DND-41 (cell line): ENCODE data around the gene C2CD2.

ENCODE experiments used
- ATAC-seq: fragments of 200-7000 bp; cut with Tn5 transposase; 3 replicates; pipeline ENCODE4 v1.9.1; 2021; ENCODE audit warnings: low read depth; ENCODE audit not compliant: insufficient read depth
- DNase-seq: peaks from one replicate; pipeline ENCODE4 v3.0.0-alpha.2; 2020
- H2AFZ ChIP-seq: 2 replicates; pipeline ENCODE4 v1.6.0; 2012; ENCODE audit warnings: low read depth, low read length
- H3K27ac ChIP-seq: 2 replicates; pipeline ENCODE4 v1.5.1; 2012; ENCODE audit warnings: low read length, inconsistent platforms
- H3K27me3 ChIP-seq: fragments of 200-600 bp; sonication (generic); 2 replicates; pipeline ENCODE4 v1.6.0; 2012; ENCODE audit warnings: low read length, mild to moderate bottlenecking, inconsistent platforms; ENCODE audit not compliant: insufficient read depth, poor library complexity
- H3K36me3 ChIP-seq: 2 replicates; pipeline ENCODE4 v1.5.1; 2012; ENCODE audit warnings: low read length, inconsistent platforms; ENCODE audit not compliant: insufficient read depth
- H3K4me1 ChIP-seq: 2 replicates; pipeline ENCODE4 v1.5.1; 2012; ENCODE audit warnings: mild to moderate bottlenecking, low read length; ENCODE audit not compliant: insufficient read depth
- H3K4me2 ChIP-seq: 2 replicates; pipeline ENCODE4 v1.6.0; 2012; ENCODE audit warnings: mild to moderate bottlenecking, moderate library complexity, low read length, inconsistent platforms; ENCODE audit not compliant: insufficient read depth
- H3K4me3 ChIP-seq, 2 experiments: fragments of 200-600 bp in 1 of 2; shearing (Covaris generic) in 1 of 2; 2 replicates each; pipeline ENCODE4 v1.5.1; 2012 to 2016; ENCODE audit warnings: inconsistent platforms in 2 of 2, low read length in 2 of 2, mild to moderate bottlenecking in 2 of 2, low read depth in 1 of 2, moderate library complexity in 1 of 2
- H3K79me2 ChIP-seq: 2 replicates; pipeline ENCODE4 v1.6.0; 2012; ENCODE audit warnings: low read length, inconsistent platforms; ENCODE audit not compliant: insufficient read depth
- H3K9ac ChIP-seq: 2 replicates; pipeline ENCODE4 v1.6.0; 2012; ENCODE audit warnings: low read depth, mild to moderate bottlenecking, inconsistent platforms, low read length, moderate library complexity
- H3K9me3 ChIP-seq: 2 replicates; pipeline ENCODE4 v1.5.1; 2012; ENCODE audit warnings: low read length, moderate library complexity, mild to moderate bottlenecking, inconsistent platforms; ENCODE audit not compliant: insufficient read depth, severe bottlenecking
- H4K20me1 ChIP-seq: 2 replicates; pipeline ENCODE4 v1.6.0; 2012; ENCODE audit warnings: low read length; ENCODE audit not compliant: insufficient read depth
- EZH2 ChIP-seq: IDR thresholded peaks from 3 replicates; pipeline ENCODE4 v1.6.1; 2012; ENCODE audit warnings: borderline replicate concordance, low read depth, mild to moderate bottlenecking, moderate library complexity, low read length, inconsistent platforms; ENCODE audit not compliant: severe bottlenecking
- TF ChIP-seq, protein P1 (sequence below): IDR thresholded peaks from 2 replicates; pipeline ENCODE4 v1.5.1; 2012; ENCODE audit warnings: borderline replicate concordance, low read length, moderate library complexity, mild to moderate bottlenecking; ENCODE audit not compliant: poor library complexity, severe bottlenecking; ENCODE audit errors: extremely low read depth

Gene C2CD2

DNA sequence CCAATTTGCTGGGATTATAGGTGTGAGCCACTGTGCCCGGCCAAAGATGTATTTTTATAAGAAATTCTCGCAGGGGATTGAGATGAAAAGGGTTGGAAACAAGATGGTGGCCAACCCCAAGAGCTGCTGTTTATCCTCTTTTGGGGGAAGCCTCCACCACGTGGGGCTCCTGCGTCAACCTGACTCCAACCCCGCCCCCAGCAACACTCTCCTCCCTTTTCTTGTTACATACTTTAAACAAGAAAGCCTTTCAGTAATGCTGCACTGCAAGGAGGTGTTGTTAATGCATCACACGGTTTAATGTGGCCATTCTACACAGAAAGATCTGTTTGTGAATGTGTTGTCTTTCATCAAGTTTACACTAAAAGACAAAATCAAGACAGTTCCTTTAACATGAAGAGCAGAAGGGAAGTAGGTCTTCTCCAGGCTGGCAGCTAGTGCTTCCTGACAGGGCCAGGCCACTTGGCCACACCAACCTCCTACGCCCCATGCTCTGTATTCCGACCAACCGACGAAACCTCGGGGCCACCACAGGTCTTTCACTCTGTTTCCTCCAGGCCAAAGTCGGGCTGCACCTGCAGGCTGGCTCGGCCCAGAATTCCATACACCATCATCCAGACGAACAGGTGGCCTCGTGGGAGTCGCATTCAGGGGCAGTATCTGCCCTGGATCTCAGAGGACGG lies 25.9 kb downstream of the C2CD2 start:
- H2AFZ ChIP-seq = peak overlapping the region; percentile 23; the same call in 1 of the 2 replicates
- no peaks in the 10 kb centered on the region for H3K9me3 ChIP-seq
- ATAC-seq (no peak), DNase-seq (no peak)
- H3K79me2 ChIP-seq = peaks cover 18% of the 10 kb centered on the region
- H3K36me3 ChIP-seq = no peaks in the 10 kb centered on the region
- no peak overlapping the region for H3K9ac ChIP-seq
- H3K27me3 ChIP-seq = no peaks in the 10 kb centered on the region
- no peak overlapping the region for H3K4me2 ChIP-seq
- peak overlapping the region; percentile 92; the same call in 1 of the 2 replicates for H3K27ac ChIP-seq
- no peaks in the 10 kb centered on the region for H4K20me1 ChIP-seq
- TF ChIP-seq, protein P1, sequence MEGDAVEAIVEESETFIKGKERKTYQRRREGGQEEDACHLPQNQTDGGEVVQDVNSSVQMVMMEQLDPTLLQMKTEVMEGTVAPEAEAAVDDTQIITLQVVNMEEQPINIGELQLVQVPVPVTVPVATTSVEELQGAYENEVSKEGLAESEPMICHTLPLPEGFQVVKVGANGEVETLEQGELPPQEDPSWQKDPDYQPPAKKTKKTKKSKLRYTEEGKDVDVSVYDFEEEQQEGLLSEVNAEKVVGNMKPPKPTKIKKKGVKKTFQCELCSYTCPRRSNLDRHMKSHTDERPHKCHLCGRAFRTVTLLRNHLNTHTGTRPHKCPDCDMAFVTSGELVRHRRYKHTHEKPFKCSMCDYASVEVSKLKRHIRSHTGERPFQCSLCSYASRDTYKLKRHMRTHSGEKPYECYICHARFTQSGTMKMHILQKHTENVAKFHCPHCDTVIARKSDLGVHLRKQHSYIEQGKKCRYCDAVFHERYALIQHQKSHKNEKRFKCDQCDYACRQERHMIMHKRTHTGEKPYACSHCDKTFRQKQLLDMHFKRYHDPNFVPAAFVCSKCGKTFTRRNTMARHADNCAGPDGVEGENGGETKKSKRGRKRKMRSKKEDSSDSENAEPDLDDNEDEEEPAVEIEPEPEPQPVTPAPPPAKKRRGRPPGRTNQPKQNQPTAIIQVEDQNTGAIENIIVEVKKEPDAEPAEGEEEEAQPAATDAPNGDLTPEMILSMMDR = no peak
- no peak for TF ChIP-seq EZH2
- H3K4me1 ChIP-seq = peaks cover 54% of the 10 kb centered on the region
- H3K4me3 ChIP-seq = no peak overlapping the region

DNA sequence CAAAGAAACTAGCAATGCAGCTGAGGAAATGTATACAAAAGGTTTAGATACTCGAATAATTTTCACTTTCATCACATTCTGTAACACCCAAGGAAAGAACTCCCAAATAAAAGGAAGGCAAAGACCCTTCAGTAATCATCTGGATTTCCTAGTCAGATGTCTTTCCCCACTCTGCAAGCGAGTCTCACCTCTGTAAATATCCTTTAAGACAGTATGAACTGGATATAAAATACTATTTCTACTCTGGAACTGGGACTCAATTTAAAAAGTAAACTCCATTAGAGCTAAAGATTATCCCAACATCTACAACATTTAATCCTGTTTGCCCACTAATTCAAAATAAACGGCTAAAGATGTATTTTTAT lies 27.0 kb downstream of the C2CD2 start:
- peak overlapping the region; percentile 70 for H3K4me2 ChIP-seq
- peak overlapping the region; percentile 20 to 59 for H3K4me3 ChIP-seq
- peaks cover 54% of the 10 kb centered on the region for H3K4me1 ChIP-seq
- TF ChIP-seq EZH2 = no peak
- TF ChIP-seq, protein P1 = no peak
- H3K36me3 ChIP-seq = no peaks in the 10 kb centered on the region
- peak overlapping the region; percentile 84 for H2AFZ ChIP-seq
- no peaks in the 10 kb centered on the region for H3K9me3 ChIP-seq
- no peak for DNase-seq
- peak; percentile 66 for ATAC-seq
- H4K20me1 ChIP-seq = no peaks in the 10 kb centered on the region
- H3K9ac ChIP-seq = peak overlapping the region; percentile 69
- peaks cover 18% of the 10 kb centered on the region for H3K79me2 ChIP-seq
- peak overlapping the region; percentile 92 for H3K27ac ChIP-seq
- H3K27me3 ChIP-seq = no peaks in the 10 kb centered on the region

DNA sequence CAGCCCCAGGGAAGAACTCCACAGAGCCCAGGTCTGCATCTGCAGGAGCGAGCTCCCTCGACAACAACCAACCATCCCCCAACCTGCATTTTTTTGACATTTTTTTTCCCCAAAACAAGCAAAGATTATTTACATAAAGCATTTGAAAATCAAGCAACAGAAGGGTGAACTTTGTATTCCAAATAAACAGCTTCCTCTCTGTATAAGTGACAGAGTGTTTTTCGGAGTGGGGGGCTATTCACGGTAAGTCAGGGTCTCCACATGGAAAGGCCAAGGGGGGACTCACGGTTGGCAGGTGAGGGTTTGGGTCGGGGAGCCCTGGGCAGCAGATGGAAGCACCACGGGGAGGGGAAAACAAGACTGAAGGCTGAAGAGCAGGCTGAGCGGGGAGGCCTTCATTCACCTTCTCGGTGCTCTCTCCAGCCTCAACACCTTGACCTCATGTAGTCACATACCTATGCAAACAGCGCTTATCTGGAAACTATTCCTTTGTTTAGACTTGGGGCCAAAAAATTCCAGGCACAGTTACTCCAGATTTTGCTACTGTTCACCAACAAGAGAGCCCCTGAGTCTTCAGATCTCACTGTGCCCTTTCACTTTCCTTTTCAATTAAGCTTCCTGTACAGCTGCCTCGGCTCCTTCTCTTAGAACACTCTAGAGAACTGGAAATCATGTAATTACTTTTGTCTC lies 27.6 kb downstream of the C2CD2 start:
- Histone ChIP-seq H3K36me3 (no peaks in the 10 kb centered on the region), H3K79me2 (peaks cover 18% of the 10 kb centered on the region), H2AFZ (peak overlapping the region; percentile 84), H3K27ac (peak overlapping the region; percentile 92), H4K20me1 (no peaks in the 10 kb centered on the region), H3K4me2 (peak overlapping the region; percentile 70), H3K4me1 (peaks cover 54% of the 10 kb centered on the region), H3K27me3 (no peaks in the 10 kb centered on the region), H3K9ac (peak overlapping the region; percentile 69), H3K4me3 (peak overlapping the region; percentile 20 to 59), H3K9me3 (no peaks in the 10 kb centered on the region)
- ATAC-seq (peak; percentile 97), DNase-seq (peak; percentile 68)
- TF ChIP-seq EZH2 = no peak
- TF ChIP-seq, protein P1 = no peak
